Spleen (tissue), 11 donors: ENCODE data around the gene RIMS4. TPM values are rescaled to one million over a fixed set of nuclear protein-coding genes. Genes with fewer than 3 reads are reported as not detected.

ENCODE experiments used
- DNase-seq: peaks from one replicate; pipeline ENCODE4 v3.0.0-alpha.2; 2020
- H3K27ac ChIP-seq, 8 donors: fragments of 200-600 bp; sonication (generic) in 7 of 8; 1 replicate in 4 of 8; 2 replicates in 4 of 8; pipeline versions ENCODE4 v1.5.0 to v1.8.0; 2016 to 2021; ENCODE audit warnings: inconsistent platforms in 4 of 8, mild to moderate bottlenecking in 4 of 8, moderate library complexity in 1 of 8
- H3K27me3 ChIP-seq, 7 donors: fragments of 200-600 bp; sonication (generic) in 6 of 7; replicated peaks in 1 of 7; 1 replicate in 4 of 7; 2 replicates in 3 of 7; pipeline versions ENCODE4 v1.5.0 to v1.8.0; 2016 to 2021; ENCODE audit warnings: inconsistent platforms in 3 of 7, mild to moderate bottlenecking in 1 of 7
- H3K36me3 ChIP-seq, 6 donors: fragments of 200-600 bp; sonication (generic) in 5 of 6; 1 replicate in 4 of 6; 2 replicates in 2 of 6; pipeline versions ENCODE4 v1.5.0 to v1.8.0; 2016 to 2021; ENCODE audit warnings: inconsistent platforms in 2 of 6
- H3K4me1 ChIP-seq, 6 donors: fragments of 200-600 bp; sonication (generic) in 5 of 6; 1 replicate in 3 of 6; 2 replicates in 3 of 6; pipeline versions ENCODE4 v1.5.0 to v1.8.0; 2016 to 2021; ENCODE audit warnings: inconsistent platforms in 3 of 6
- H3K4me3 ChIP-seq, 8 donors: fragments of 200-600 bp; sonication (generic) in 7 of 8; 1 replicate in 4 of 8; 2 replicates in 4 of 8; pipeline versions ENCODE4 v1.5.0 to v1.8.0; 2016 to 2021; ENCODE audit warnings: inconsistent platforms in 4 of 8, mild to moderate bottlenecking in 4 of 8, moderate library complexity in 2 of 8
- H3K9me3 ChIP-seq, 8 donors: fragments of 200-600 bp; sonication (generic) in 7 of 8; 1 replicate in 4 of 8; 2 replicates in 4 of 8; pipeline versions ENCODE4 v1.5.0 to v1.8.0; 2016 to 2021; ENCODE audit warnings: inconsistent platforms in 4 of 8
- CTCF ChIP-seq, 11 experiments: fragments of 200-600 bp in 7 of 11; fragments of 450-650 bp in 4 of 11; sonication (generic) in 4 of 11; IDR thresholded peaks in 8 of 11; conservative IDR thresholded peaks in 3 of 11; 1 replicate in 7 of 11; 2 replicates in 4 of 11; pipeline versions ENCODE4 v1.4.0 to v1.8.0; 2016 to 2021; ENCODE audit warnings: antibody characterized with exemption in 11 of 11, inconsistent platforms in 4 of 11, mild to moderate bottlenecking in 1 of 11
- POLR2A ChIP-seq, 3 donors: fragments of 450-650 bp; IDR thresholded peaks; one replicate each; pipeline ENCODE4 v1.5.1; 2017; ENCODE audit warnings: antibody characterized with exemption in 3 of 3, mild to moderate bottlenecking in 1 of 3
- POLR2AphosphoS5 ChIP-seq, 3 donors: sonication (generic); formaldehyde crosslinking; IDR thresholded peaks; one replicate each; pipeline ENCODE4 v1.5.1; 2017; ENCODE audit warnings: antibody characterized with exemption in 3 of 3
- WGBS, 5 donors: extraction: QIAGEN DNeasy Blood & Tissue Kit in 3 of 5; methylation state at CpG; one replicate each; pipeline versions ENCODE4 v1.1.5 to v1.1.7; 2013 to 2018; 5-methylcytosine and 5-hydroxymethylcytosine counted together
- intact Hi-C: fragments of 100-400 bp; cut with DNase I; formaldehyde crosslinking; loops from one replicate; pipeline ENCODE4 v1.15.0; 2023; ENCODE audit warnings: low total_unique reads
- polyA plus RNA-seq, 3 donors: library from polyadenylated mRNA; stranded (reverse); fragments of 200-250 nt; gene quantifications; one replicate each; pipeline ENCODE4 v1.2.1, GENCODE V29; 2013
- total RNA-seq, 7 donors: library from RNA; depleted of rRNA in 3 of 7; stranded (reverse); fragments of >200 nt in 3 of 7; fragmentation: NEBNext Ultra II Directional in 4 of 7; extraction: Animal tissue kit (Norgen Biotek cat#: 25700) in 4 of 7; gene quantifications; one replicate each; pipeline versions ENCODE4 v1.1.0 to v1.2.1, GENCODE V29; 2016 to 2021
- donor health status: healthy with polysubstance abuse.
- donor health status: DM: no; HTN: no; CAD: no; lungs with moderate emphysema.
- donor health status: DM: no; HTN: no; CAD: no.
- donor health status: Bipolar disorder and iron deficiency.
- donor health status: healthy.
- donor health status: DM: no; HTN: no; CAD: no.
- donor health status: DM: yes; HTN: yes; CAD: no.

Gene RIMS4
- total and polyA plus RNA-seq, 10 donors: under 0.01 to 0.02 TPM; not detected in 8

GRCh38 chr20:44725837-44726236 lies 84.5 kb downstream of the RIMS4 start:
- no peaks in the 10 kb centered on the region for H3K36me3 ChIP-seq
- H3K27me3 ChIP-seq: peaks cover 0 to 9% (median 0%) of the 10 kb centered on the region in 7 donors
- no peaks in the 10 kb centered on the region for H3K9me3 ChIP-seq
- H3K4me1 ChIP-seq: no peaks in the 10 kb centered on the region
- intact Hi-C loops: no loop called here
- no peak overlapping the region for H3K4me3 ChIP-seq
- DNase-seq: no peak
- no peak overlapping the region for H3K27ac ChIP-seq
- WGBS, 5 donors: 68 to 83% (median 69%) methylated on average over 5 of the region's 5 CpGs
- TF ChIP-seq POLR2A (IDR thresholded peaks at IDR 0.05): no peak
- no peak for TF ChIP-seq CTCF (IDR thresholded peaks at IDR 0.05 in 8 of 11, conservative IDR thresholded peaks at IDR 0.05 in 3 of 11)
- no peak for TF ChIP-seq POLR2AphosphoS5 (IDR thresholded peaks at IDR 0.05)

GRCh38 chr20:44724423-44725091 lies 85.8 kb downstream of the RIMS4 start:
- Histone ChIP-seq H3K27ac (no peak overlapping the region), H3K9me3 (no peaks in the 10 kb centered on the region), H3K4me1 (no peaks in the 10 kb centered on the region), H3K4me3 (no peak overlapping the region), H3K27me3 (peaks cover 0 to 9% (median 0%) of the 10 kb centered on the region in 7 donors), H3K36me3 (no peaks in the 10 kb centered on the region)
- intact Hi-C loops: no loop called here
- 70 to 82% (median 73%) methylated on average over 12 to 26 of the region's 26 CpGs for whole genome bisulfite sequencing, 5 donors
- TF ChIP-seq POLR2AphosphoS5 (IDR thresholded peaks at IDR 0.05) (no peak), POLR2A (IDR thresholded peaks at IDR 0.05) (no peak), CTCF (IDR thresholded peaks at IDR 0.05 in 8 of 11, conservative IDR thresholded peaks at IDR 0.05 in 3 of 11) (no peak)
- no peak for DNase-seq

DNA sequence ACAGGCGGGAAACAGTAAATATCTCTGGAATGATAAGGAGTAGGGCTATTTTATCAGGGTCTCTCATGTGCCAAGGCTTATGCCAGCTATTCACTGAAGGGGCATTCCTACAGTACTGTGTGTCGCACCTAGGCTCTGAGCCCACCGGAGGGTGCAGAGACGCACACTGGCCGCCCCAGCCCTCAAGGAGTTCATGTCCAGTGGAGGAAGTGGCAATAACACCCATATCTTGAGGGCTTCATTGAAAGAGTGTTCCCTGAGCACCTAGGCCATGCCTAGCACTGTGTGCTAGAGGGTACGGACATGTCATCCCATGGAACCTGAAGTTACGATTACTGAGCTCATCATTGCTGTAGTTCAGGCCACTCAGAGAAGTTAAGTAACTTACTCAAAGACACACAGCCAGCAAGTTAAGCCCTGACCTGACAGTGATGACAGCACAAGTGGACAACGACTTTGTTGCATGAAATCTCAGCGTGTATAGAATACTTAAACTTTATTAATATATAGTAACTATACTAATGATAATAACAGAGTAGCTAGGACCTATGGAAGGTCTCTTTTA lies 86.5 kb downstream of the RIMS4 start:
- Histone ChIP-seq H3K4me1 (no peaks in the 10 kb centered on the region), H3K27me3 (peaks cover 0 to 9% (median 0%) of the 10 kb centered on the region in 7 donors), H3K4me3 (no peak overlapping the region), H3K36me3 (no peaks in the 10 kb centered on the region), H3K27ac (no peak overlapping the region), H3K9me3 (no peaks in the 10 kb centered on the region)
- TF ChIP-seq POLR2AphosphoS5 (IDR thresholded peaks at IDR 0.05) (no peak), CTCF (IDR thresholded peaks at IDR 0.05 in 8 of 11, conservative IDR thresholded peaks at IDR 0.05 in 3 of 11) (no peak), POLR2A (IDR thresholded peaks at IDR 0.05) (no peak)
- WGBS, 5 donors: 82 to 94% (median 90%) methylated on average over 9 of the region's 9 CpGs
- no peak for DNase-seq
- intact Hi-C loops: no loop called here

GRCh38 chr20:44723391-44723790 lies 87.0 kb downstream of the RIMS4 start:
- no peak for DNase-seq

More at GRCh38 chr20:44723391-44723790, 87.0 kb downstream of the RIMS4 start:
- 29 to 46% (median 39%) methylated on average over 7 of the region's 7 CpGs for WGBS, 5 donors
- H3K4me3 ChIP-seq: no peak overlapping the region
- no peaks in the 10 kb centered on the region for H3K9me3 ChIP-seq
- H3K27me3 ChIP-seq: peaks cover 0 to 9% (median 0%) of the 10 kb centered on the region in 7 donors
- no peaks in the 10 kb centered on the region for H3K36me3 ChIP-seq
- intact Hi-C loops: no loop called here
- no peak for TF ChIP-seq POLR2A (IDR thresholded peaks at IDR 0.05)
- TF ChIP-seq POLR2AphosphoS5 (IDR thresholded peaks at IDR 0.05): no peak
- no peak for TF ChIP-seq CTCF (IDR thresholded peaks at IDR 0.05 in 8 of 11, conservative IDR thresholded peaks at IDR 0.05 in 3 of 11)
- H3K4me1 ChIP-seq: no peaks in the 10 kb centered on the region
- H3K27ac ChIP-seq: no peak overlapping the region
